GM12892 (cell line): ENCODE measurements around the gene EPHA4.

ENCODE experiments used
- DNase-seq: peaks from one replicate; pipeline ENCODE4 v3.0.0; 2011; ENCODE audit not compliant: insufficient read length
- FAIRE-seq: peaks from 2 replicates; lab custom pipeline; 2011; peaks lifted over from hg19 to GRCh38; lab: Jason Lieb, UNC
- POLR2A ChIP-seq: IDR thresholded peaks from 2 replicates; pipeline ENCODE4 v1.6.1; 2011; ENCODE audit warnings: low read depth, low read length, control low read depth
- POLR2AphosphoS5 ChIP-seq: IDR thresholded peaks from 2 replicates; pipeline ENCODE4 v1.6.1; 2011; ENCODE audit warnings: low read depth, low read length, control low read depth
- TAF1 ChIP-seq: IDR thresholded peaks from 2 replicates; pipeline ENCODE4 v1.6.1; 2011; ENCODE audit warnings: low read depth, mild to moderate bottlenecking, control low read depth, low read length, borderline replicate concordance

The EPHA4 gene

GRCh38 chr2:221570321-221570935 lies 1.7 kb downstream of the EPHA4 start:
- DNase-seq (peak; percentile 8), FAIRE-seq (no peak)
- no peak for TF ChIP-seq POLR2A

DNA sequence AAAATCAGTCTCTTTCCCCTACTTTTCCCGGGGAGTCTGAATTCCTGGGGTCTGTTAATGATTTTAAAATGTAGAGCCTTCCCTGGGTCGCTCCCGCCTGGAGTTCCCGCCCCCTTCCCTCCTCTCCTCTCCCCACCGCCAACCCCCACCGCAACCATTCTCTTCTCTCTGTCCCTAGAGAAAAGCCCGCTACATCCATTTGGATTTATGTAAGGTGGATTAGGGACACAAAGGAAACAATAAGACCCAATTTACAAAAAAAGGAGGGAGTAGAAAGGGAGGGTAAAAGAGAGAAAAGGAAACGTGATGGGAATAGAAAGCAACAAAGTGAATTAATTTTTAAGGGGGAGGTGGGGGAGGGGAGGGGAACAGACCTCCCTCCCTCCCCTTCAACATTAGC lies 2.2 kb downstream of the EPHA4 start:
- DNase-seq (no peak), FAIRE-seq (no peak)
- TF ChIP-seq POLR2A (no peak), POLR2AphosphoS5 (no peak), TAF1 (no peak)

- no peak for TF ChIP-seq TAF1
- TF ChIP-seq POLR2AphosphoS5: no peak
- no peak for FAIRE-seq
- no peak for DNase-seq
These were observed 2.7 kb downstream of the EPHA4 start for GRCh38 chr2:221569425-221569845.

- no peak for FAIRE-seq
- DNase-seq: no peak
- TF ChIP-seq POLR2AphosphoS5 (no peak), TAF1 (no peak), POLR2A (no peak)
These were observed 3.8 kb downstream of the EPHA4 start for GRCh38 chr2:221568299-221568698.

- no peak for TF ChIP-seq POLR2AphosphoS5
- no peak for TF ChIP-seq POLR2A
- no peak for TF ChIP-seq TAF1
- DNase-seq (no peak), FAIRE-seq (no peak)
These were observed 4.3 kb downstream of the EPHA4 start for GRCh38 chr2:221567809-221568208.

DNA sequence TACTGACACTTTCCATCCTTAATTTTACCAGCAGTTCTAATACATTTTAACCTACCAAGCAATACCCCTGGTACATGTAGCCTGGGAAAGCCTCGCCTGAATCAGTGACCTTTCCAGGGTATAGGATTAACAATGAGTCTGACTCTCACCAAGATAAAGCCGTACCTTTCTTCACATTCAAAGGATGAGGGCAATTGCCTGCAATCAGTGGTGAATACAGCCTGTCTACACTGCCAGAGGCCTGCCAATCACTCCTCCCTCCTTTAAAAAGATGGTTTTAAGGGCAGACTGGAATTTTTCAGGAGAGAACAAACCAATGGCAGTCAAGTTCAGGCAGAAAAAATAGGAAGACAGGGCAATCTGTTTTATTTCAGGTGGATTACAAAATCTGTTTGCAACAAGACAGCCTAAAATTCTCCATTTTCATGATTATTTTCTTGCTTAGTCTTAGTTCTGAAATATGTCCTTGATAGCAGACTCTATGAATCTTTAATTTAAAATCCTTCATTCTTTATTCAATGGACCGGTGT lies 4.8 kb downstream of the EPHA4 start:
- no peak for DNase-seq
- TF ChIP-seq POLR2A (no peak), TAF1 (no peak), POLR2AphosphoS5 (no peak)
- FAIRE-seq: no peak

GRCh38 chr2:221563270-221563985 lies 8.7 kb downstream of the EPHA4 start:
- DNase-seq (no peak), FAIRE-seq (no peak)
- no peak for TF ChIP-seq POLR2A
- no peak for TF ChIP-seq TAF1
- TF ChIP-seq POLR2AphosphoS5: no peak

- no peak for FAIRE-seq
- no peak for DNase-seq
- TF ChIP-seq TAF1 (no peak), POLR2A (no peak), POLR2AphosphoS5 (no peak)
These were observed 9.9 kb downstream of the EPHA4 start for GRCh38 chr2:221562226-221562625.

DNA sequence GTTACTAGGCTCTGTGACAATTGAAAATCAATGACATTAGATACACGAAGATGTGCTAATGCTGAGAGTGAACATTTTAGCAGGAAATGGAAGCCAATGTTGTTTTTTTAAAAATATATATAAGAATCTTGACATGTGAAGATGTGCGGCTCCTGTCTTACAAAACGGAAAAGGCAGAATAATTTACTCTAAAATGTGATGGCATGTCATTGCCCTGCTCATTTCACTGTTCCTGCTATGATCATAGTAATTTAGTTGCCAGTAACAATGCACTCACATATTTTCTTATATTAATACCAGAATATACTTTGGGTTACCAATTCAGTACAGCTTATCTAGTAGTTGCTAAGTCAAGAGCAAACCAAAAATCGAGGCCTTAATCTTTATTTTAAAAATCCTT lies 10.3 kb downstream of the EPHA4 start:
- FAIRE-seq (no peak), DNase-seq (no peak)
- TF ChIP-seq POLR2A: no peak
- TF ChIP-seq TAF1: no peak
- TF ChIP-seq POLR2AphosphoS5: no peak

DNA sequence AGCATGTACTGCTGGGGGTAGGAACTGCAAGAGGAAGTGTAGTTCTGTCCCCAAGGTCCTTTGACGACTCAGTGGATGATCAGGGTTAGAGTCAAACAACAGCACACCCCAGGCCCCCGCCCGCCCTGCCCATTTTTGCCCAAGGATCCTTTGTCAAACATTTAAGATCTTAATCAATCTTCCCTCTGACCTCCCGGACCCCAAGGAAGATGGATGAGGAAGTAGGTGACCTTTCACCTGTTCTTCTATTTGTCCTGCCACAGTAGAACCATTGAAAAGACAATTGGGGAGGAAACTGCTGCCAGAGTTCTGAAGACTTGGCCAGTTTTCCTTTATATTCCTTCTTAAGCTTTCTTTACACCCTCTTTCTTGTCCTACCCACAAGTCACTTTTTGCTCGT lies 12.1 kb downstream of the EPHA4 start:
- TF ChIP-seq POLR2A: no peak
- no peak for TF ChIP-seq POLR2AphosphoS5
- TF ChIP-seq TAF1: no peak
- no peak for FAIRE-seq
- DNase-seq: no peak

DNA sequence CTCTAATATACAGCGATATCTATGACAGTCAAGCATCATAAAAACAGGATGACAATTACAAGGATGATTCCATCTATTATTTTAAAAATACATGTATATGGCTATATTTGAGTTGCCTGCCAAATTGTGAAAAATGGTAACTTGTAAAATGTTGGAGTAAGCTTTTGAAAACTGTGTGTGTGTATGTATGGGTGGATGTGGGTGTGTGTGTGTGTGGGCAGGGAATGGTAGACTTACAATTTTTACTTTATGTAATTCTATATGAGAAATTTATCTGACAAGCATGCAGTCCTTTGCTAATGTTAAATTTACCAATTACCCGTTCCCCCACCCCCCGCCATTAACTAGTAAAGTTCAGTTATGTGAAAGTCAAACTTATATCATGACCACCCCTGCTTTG lies 14.0 kb downstream of the EPHA4 start:
- DNase-seq (no peak), FAIRE-seq (no peak)
- TF ChIP-seq POLR2AphosphoS5: no peak
- no peak for TF ChIP-seq POLR2A

- no peak for FAIRE-seq
- DNase-seq: no peak
- TF ChIP-seq POLR2A: no peak
- TF ChIP-seq POLR2AphosphoS5: no peak
- TF ChIP-seq TAF1: no peak
These were observed 16.6 kb downstream of the EPHA4 start for GRCh38 chr2:221555494-221555846.

DNA sequence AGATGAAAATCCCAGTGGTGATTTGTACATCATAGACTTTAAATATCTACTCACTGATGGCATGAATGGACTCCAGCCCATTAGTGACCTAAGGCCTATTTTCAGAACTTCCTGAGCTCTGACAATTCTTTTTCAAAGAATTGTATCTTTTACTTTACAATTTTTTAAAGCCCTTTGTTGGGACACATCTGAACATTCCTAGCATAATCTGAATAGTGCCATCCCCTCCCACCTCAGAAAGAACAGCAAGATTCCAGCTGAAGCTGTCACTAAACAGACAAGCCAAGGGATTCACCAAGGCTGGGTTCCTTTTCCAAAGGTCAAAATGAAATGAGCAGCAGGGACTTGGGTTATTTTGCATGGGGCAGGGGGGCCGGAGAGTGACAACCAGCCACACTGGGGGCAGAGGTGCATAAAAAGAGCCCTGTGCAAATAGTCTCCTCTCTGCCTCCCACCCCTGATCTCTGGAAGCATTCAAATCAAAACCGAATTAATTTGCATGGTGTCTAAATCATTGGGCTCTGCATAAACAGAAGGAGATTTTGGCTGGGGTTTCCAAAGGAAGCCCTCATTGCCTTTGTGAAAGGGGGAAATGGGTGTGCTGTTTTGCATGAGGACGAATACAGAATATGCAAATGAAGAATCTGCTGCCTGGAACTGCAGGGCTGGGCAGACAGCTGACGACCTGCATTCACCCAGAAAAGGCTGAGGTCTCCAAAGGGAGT lies 17.2 kb downstream of the EPHA4 start:
- peak; percentile 17 for DNase-seq
- FAIRE-seq: peak; percentile 87
- TF ChIP-seq TAF1 (no peak), POLR2AphosphoS5 (no peak), POLR2A (no peak)
